Mammary epithelial cell (primary cell): ENCODE data around the gene HCFC1.

Experiments used
- EZH2 ChIP-seq: IDR thresholded peaks from 2 replicates; pipeline ENCODE4 v1.6.1; 2012; ENCODE audit warnings: low read length, inconsistent platforms, borderline replicate concordance
- TF ChIP-seq, protein P1 (sequence below), 2 donors: IDR thresholded peaks in 1 of 2; conservative IDR thresholded peaks in 1 of 2; 2 replicates each; pipeline ENCODE4 v1.5.1; 2011 to 2012; ENCODE audit warnings: inconsistent platforms in 2 of 2, low read length in 2 of 2, mild to moderate bottlenecking in 2 of 2, control low read depth in 1 of 2, low read depth in 1 of 2; ENCODE audit not compliant: insufficient read depth in 1 of 2; ENCODE audit errors: extremely low read depth in 1 of 2

DNA sequence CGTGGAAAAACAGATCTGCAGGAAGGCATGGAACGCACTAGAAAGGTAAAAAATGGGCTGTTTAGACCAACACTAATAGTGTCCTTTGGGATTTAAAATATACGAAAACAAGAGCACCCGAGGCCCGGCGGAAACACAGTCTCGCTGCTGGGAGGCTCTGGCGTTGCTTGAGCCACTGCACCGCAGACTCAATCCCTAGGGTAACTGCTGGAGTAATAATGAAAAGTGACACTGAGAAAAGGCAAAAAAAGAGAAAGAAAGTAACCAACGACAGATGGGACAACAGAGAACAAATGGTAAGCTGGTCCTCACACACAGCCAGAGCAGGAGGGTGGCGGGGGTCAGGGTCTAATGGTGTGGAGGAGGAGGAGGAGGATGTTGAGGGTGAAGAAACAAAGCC lies 32.7 kb upstream of the HCFC1 start:
- TF ChIP-seq, protein P1, sequence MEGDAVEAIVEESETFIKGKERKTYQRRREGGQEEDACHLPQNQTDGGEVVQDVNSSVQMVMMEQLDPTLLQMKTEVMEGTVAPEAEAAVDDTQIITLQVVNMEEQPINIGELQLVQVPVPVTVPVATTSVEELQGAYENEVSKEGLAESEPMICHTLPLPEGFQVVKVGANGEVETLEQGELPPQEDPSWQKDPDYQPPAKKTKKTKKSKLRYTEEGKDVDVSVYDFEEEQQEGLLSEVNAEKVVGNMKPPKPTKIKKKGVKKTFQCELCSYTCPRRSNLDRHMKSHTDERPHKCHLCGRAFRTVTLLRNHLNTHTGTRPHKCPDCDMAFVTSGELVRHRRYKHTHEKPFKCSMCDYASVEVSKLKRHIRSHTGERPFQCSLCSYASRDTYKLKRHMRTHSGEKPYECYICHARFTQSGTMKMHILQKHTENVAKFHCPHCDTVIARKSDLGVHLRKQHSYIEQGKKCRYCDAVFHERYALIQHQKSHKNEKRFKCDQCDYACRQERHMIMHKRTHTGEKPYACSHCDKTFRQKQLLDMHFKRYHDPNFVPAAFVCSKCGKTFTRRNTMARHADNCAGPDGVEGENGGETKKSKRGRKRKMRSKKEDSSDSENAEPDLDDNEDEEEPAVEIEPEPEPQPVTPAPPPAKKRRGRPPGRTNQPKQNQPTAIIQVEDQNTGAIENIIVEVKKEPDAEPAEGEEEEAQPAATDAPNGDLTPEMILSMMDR (conservative IDR thresholded peaks at IDR 0.05 in 1 of 2, IDR thresholded peaks at IDR 0.05 in 1 of 2; ENCODE audit: extremely low read depth in 1 of 2, insufficient read depth in 1 of 2, low read depth in 1 of 2, low read length in 2 of 2) = no peak
- TF ChIP-seq EZH2 = no peak
